OCI-LY7 (cell line): ENCODE results near the gene CLUH. TPM values are rescaled to one million over a fixed set of nuclear protein-coding genes. Genes with fewer than 3 reads are reported as not detected.

ENCODE experiments used
- BruUV-seq: library from RNA; stranded (reverse); fragments of 400-500 nt; replicated peaks from 2 replicates; lab custom pipeline; 2021; lab: Mats Ljungman, UMichigan
- CTCF ChIA-PET: fragments of 300-600 bp; sonication (Branson Sonifier 250); formaldehyde crosslinking; loops from one replicate; lab custom pipeline; 2022; ENCODE audit warnings: antibody characterized with exemption; ENCODE audit not compliant: unreplicated experiment; lab: Charles Lee
- POLR2A ChIA-PET: fragments of 300-600 bp; sonication (Branson Sonifier 250); formaldehyde crosslinking; loops from one replicate; lab custom pipeline; 2022; ENCODE audit warnings: antibody characterized with exemption; lab: Charles Lee
- DNase-seq: peaks from one replicate; pipeline ENCODE4 v3.0.0-alpha.2; 2015; ENCODE audit warnings: low spot score
- H2AFZ ChIP-seq: fragments of 200-600 bp; sonication (generic), shearing (Covaris generic); 2 replicates; pipeline ENCODE4 v1.6.1; 2014; ENCODE audit warnings: mild to moderate bottlenecking, antibody characterized with exemption, low read length, moderate library complexity
- H3K27ac ChIP-seq: fragments of 200-600 bp; sonication (generic); 2 replicates; pipeline ENCODE4 v1.5.1; 2014; ENCODE audit warnings: mixed run types, low read depth, mild to moderate bottlenecking, moderate library complexity, low read length, inconsistent platforms; ENCODE audit not compliant: poor library complexity, severe bottlenecking
- H3K36me3 ChIP-seq: fragments of 200-600 bp; sonication (generic); 2 replicates; pipeline ENCODE4 v1.6.1; 2014; ENCODE audit warnings: mild to moderate bottlenecking, antibody characterized with exemption, low read length, moderate library complexity, mixed read lengths; ENCODE audit not compliant: insufficient read depth
- H3K4me1 ChIP-seq: fragments of 200-600 bp; sonication (generic); 2 replicates; pipeline ENCODE4 v1.5.1; 2014; ENCODE audit warnings: mild to moderate bottlenecking, low read length; ENCODE audit not compliant: insufficient read depth, poor library complexity, severe bottlenecking
- H3K4me2 ChIP-seq: fragments of 200-600 bp; sonication (generic); 2 replicates; pipeline ENCODE4 v1.6.1; 2014; ENCODE audit warnings: mild to moderate bottlenecking, low read length
- H3K4me3 ChIP-seq: fragments of 200-600 bp; sonication (generic); 2 replicates; pipeline ENCODE4 v1.5.1; 2014; ENCODE audit warnings: mild to moderate bottlenecking, low read depth, low read length; ENCODE audit not compliant: poor library complexity, severe bottlenecking
- H3K79me2 ChIP-seq: fragments of 200-600 bp; sonication (generic); 2 replicates; pipeline ENCODE4 v1.6.1; 2016; ENCODE audit warnings: low read depth, mild to moderate bottlenecking, low read length, moderate library complexity, mixed read lengths; ENCODE audit not compliant: insufficient read depth
- H3K9me2 ChIP-seq: fragments of 200-600 bp; sonication (generic); 2 replicates; pipeline ENCODE4 v1.6.1; 2016; ENCODE audit warnings: mild to moderate bottlenecking, low read length, mixed read lengths; ENCODE audit not compliant: insufficient read depth
- H3K9me3 ChIP-seq: fragments of 200-600 bp; sonication (generic); 2 replicates; pipeline ENCODE4 v1.6.1; 2014; ENCODE audit warnings: mild to moderate bottlenecking, mixed run types, low read length, mixed read lengths
- H4K20me1 ChIP-seq: fragments of 200-600 bp; sonication (generic); 2 replicates; pipeline ENCODE4 v1.6.1; 2014; ENCODE audit warnings: mild to moderate bottlenecking, antibody characterized with exemption, low read length, moderate library complexity, mixed read lengths; ENCODE audit not compliant: insufficient read depth
- EZH2phosphoT487 ChIP-seq: fragments of 200-600 bp; sonication (generic); IDR thresholded peaks from 2 replicates; pipeline ENCODE4 v1.6.1; 2018; ENCODE audit warnings: low read depth, borderline replicate concordance, mild to moderate bottlenecking, mixed run types, antibody characterized with exemption, low read length, moderate library complexity, mixed read lengths
- intact Hi-C: fragments of 100-400 bp; cut with micrococcal nuclease; formaldehyde crosslinking; loops from one replicate; pipeline ENCODE4 v1.10.0; 2022; ENCODE audit not compliant: unreplicated experiment
- total RNA-seq, 2 experiments: library from RNA; depleted of rRNA in 1 of 2; stranded (reverse); fragments of >200 nt in 1 of 2; shearing (Covaris generic) in 1 of 2; gene quantifications; 2 replicates each; pipeline ENCODE4 v1.2.3, GENCODE V29; 2014 to 2022
- TF ChIP-seq, protein P1 (sequence below): fragments of 200-600 bp; sonication (generic); conservative IDR thresholded peaks from 2 replicates; pipeline ENCODE4 v1.5.1; 2014; ENCODE audit warnings: mild to moderate bottlenecking, antibody characterized with exemption, low read length, moderate library complexity, mixed read lengths

The CLUH gene
- total RNA-seq, 2 experiments from 2014 or later: 96.3 to 132 TPM

DNA sequence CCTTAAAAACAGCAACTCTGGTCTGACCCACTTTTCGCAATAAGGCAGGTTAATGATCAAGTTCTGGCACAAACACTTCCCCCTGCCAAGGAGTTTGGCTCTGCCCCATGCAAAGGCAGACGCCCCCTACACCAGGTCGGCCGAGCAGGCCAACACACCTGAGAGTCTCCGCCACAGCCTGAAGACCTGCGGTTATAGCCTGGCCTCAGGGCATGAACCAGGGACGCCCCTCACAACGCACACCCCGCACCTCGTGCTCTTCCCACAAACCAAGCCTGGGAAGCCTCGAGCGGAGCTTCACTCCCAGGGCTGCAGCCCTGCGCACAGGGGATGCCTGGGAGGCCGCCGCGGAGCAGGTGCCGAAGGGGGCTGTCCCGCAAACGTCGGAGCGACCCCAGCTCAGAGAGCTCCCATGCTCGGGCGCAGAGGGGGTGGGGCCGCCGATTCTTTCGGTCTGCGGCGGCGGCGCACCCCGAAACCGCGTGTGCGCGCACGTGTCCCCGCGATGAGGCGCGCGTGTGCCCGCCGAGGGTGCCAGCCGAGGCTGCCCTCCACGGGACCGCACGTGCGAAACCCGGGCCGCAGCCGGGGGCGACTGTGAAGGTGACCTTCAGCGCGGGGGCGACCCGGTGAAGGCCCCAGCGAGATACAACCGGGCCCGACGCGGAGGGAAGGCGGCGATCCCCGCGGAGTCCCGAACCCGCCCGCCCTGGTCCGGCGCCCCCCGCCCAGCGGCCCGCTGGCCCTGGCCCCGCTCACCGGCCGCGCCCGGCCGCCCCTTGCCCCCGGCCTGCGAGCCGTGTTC lies 559 bp downstream of the CLUH start:
- POLR2A ChIA-PET: no interaction called here
- intact Hi-C loops: loop anchor here (2.0 to 5.0 kb wide), 2 partner anchors 199 to 292 kb away; partner anchors contain the start of gene METTL16
- H3K27ac ChIP-seq: peak overlapping the region; percentile 65
- H3K4me3 ChIP-seq: peak overlapping the region; percentile 100
- H3K36me3 ChIP-seq: peaks cover 32% of the 10 kb centered on the region
- no TSS peak for BruUV-seq
- H3K9me3 ChIP-seq: no peaks in the 10 kb centered on the region
- H3K4me1 ChIP-seq: peaks cover 35% of the 10 kb centered on the region
- CTCF ChIA-PET: interaction anchor here (0.6 kb wide), 1 partner anchor 652 kb away, joined by 4 read pairs; no protein-coding TSS in a partner anchor
- peaks cover 9% of the 10 kb centered on the region for H4K20me1 ChIP-seq
- H3K9me2 ChIP-seq: no peaks in the 10 kb centered on the region
- H3K4me2 ChIP-seq: peak overlapping the region; percentile 100
- peak; percentile 63 for DNase-seq
- H3K79me2 ChIP-seq: peaks cover 70% of the 10 kb centered on the region
- no peak for TF ChIP-seq EZH2phosphoT487
- TF ChIP-seq, protein P1, sequence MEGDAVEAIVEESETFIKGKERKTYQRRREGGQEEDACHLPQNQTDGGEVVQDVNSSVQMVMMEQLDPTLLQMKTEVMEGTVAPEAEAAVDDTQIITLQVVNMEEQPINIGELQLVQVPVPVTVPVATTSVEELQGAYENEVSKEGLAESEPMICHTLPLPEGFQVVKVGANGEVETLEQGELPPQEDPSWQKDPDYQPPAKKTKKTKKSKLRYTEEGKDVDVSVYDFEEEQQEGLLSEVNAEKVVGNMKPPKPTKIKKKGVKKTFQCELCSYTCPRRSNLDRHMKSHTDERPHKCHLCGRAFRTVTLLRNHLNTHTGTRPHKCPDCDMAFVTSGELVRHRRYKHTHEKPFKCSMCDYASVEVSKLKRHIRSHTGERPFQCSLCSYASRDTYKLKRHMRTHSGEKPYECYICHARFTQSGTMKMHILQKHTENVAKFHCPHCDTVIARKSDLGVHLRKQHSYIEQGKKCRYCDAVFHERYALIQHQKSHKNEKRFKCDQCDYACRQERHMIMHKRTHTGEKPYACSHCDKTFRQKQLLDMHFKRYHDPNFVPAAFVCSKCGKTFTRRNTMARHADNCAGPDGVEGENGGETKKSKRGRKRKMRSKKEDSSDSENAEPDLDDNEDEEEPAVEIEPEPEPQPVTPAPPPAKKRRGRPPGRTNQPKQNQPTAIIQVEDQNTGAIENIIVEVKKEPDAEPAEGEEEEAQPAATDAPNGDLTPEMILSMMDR: no peak
- H2AFZ ChIP-seq: no peak overlapping the region

DNA sequence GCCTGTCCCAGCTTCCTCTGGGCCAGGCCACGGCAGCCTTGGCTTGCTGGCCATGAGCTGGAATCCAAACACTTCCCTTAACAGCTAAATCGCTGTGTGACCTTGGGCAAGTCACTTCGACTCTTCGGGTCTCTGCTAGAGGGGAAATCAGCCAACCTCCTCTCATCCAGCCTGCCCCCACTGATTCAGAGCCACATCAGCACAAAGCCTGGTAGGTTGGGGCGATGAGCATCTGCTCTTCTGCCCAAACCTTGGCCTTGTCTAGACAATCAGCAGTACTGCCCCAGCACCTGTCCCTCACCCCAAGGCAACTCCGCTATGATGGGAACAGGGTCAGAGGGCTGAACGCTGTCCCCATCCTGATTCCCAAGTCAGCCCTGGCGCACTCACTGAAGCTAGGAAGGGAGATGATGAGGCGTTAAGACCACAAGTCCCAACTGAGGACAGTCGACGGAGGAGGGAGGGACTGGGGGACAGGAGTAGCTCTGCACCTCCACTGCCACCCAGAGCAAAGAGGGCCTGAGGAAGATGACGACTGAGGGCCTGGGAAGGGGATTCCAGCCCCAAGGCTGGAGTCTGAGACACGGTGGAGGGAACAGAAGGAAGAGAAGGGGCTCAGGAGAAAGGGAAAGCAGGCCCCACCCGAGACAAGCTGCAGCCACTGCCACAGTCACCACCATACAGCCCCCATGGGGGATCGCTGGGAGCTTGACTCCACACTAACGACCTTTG lies 1.3 kb downstream of the CLUH start:
- peaks cover 35% of the 10 kb centered on the region for H3K4me1 ChIP-seq
- TSS peak; percentile 82 for BruUV-seq

More for the DNA sequence above, 1.3 kb downstream of the CLUH start:
- H3K4me3 ChIP-seq: peak overlapping the region; percentile 100
- ChIA-PET CTCF (interaction anchor here (0.6 kb wide), 1 partner anchor 652 kb away, joined by 4 read pairs; no protein-coding TSS in a partner anchor), POLR2A (no interaction called here)
- peak; percentile 36 for DNase-seq
- peak overlapping the region; percentile 65 for H3K27ac ChIP-seq
- H3K4me2 ChIP-seq: peak overlapping the region; percentile 100
- H4K20me1 ChIP-seq: peaks cover 9% of the 10 kb centered on the region
- H3K36me3 ChIP-seq: peaks cover 40% of the 10 kb centered on the region
- no peaks in the 10 kb centered on the region for H3K9me3 ChIP-seq
- intact Hi-C loops: loop anchor here (2.0 to 5.0 kb wide), 2 partner anchors 198 to 293 kb away; partner anchors contain the start of gene METTL16
- H2AFZ ChIP-seq: no peak overlapping the region
- H3K79me2 ChIP-seq: peaks cover 78% of the 10 kb centered on the region
- TF ChIP-seq EZH2phosphoT487: no peak
- TF ChIP-seq, protein P1: no peak
- no peaks in the 10 kb centered on the region for H3K9me2 ChIP-seq
